PC-9 (cell line): ENCODE results near the gene ESPNL.

Source experiments
- CTCF ChIP-seq: fragments of 200-600 bp; sonication (generic); conservative IDR thresholded peaks from 2 replicates; pipeline ENCODE4 v1.6.1; 2017; ENCODE audit warnings: mixed run types, antibody characterized with exemption, mild to moderate bottlenecking, moderate library complexity
- EZH2 ChIP-seq: fragments of 200-600 bp; sonication (generic); IDR thresholded peaks from 2 replicates; pipeline ENCODE4 v1.8.0; 2017; ENCODE audit warnings: antibody characterized with exemption, low read depth

- no peak for TF ChIP-seq EZH2
- no peak for TF ChIP-seq CTCF
Observed at GRCh38 chr2:238150686-238151085, 50.5 kb downstream of the ESPNL start.
